Hematopoietic multipotent progenitor cell treated with erythropoietin and hydrocortisone succinate and interleukin-3 and kit ligand, for 6 days (in vitro differentiated cells): ENCODE measurements around the gene SIRT3.

Experiments used
- DNase-seq: peaks from one replicate; pipeline ENCODE4 v3.0.0-alpha.2; 2015

SIRT3 gene

DNA sequence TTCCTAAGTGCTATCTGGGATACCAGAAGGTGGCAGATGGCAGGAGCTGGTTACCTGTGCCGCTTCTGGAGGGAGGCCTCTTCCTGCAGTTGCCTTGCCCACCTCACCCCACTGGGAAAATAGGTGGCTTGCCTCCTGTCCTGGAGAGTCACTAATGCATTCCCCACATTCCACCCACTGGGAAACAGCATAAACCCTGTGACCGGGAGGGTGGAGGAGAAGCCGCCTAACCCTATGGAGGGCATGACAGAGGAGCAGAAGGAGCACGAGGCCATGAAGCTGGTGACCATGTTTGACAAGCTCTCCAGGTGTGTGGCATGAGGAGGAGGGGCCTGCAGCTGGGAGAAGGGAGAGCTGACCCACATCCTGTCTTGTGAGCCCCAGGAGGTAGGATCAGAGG lies 23.0 kb downstream of the SIRT3 start:
- DNase-seq = no peak

GRCh38 chr11:212150-213100 lies 23.7 kb downstream of the SIRT3 start:
- no peak for DNase-seq

DNA sequence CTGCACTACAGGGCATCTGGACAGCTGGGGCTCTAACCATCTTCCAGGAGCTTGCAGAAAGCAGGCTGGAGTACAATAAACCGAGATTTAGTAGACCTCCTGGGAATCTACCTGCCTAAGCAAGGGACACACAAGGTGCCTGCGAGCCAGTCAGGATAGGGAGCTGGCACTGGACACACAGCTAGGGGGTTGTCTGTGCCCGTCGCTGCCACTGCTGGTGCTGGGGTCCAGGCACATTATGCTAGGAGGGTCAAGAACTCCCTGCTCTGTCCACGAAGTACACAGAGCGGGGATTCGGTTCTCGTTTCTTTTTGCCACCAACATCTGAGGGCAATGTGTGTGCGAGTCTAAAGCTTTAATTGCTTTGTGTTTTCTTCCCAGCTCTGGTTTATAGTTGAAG lies 24.4 kb downstream of the SIRT3 start:
- DNase-seq = no peak

DNA sequence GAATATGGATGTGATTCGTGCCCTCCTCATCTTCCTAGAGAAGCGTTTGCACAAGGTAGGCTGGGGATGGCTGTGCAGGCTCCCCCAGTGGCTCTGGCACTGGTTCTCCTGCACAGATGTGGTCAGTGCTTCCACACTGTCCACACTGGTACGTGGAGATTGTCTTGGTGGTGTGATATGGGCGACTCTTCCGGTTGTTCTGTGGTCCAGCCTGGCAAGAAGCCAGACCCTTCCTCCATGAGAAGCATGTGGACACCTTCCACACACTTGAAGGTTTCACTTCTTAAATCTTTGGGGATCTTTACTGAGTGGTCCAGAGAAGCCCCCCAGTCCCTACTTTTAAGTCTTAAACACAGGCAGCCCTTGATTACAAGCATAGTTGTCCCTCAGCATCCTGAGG lies 24.8 kb downstream of the SIRT3 start:
- DNase-seq = no peak

DNA sequence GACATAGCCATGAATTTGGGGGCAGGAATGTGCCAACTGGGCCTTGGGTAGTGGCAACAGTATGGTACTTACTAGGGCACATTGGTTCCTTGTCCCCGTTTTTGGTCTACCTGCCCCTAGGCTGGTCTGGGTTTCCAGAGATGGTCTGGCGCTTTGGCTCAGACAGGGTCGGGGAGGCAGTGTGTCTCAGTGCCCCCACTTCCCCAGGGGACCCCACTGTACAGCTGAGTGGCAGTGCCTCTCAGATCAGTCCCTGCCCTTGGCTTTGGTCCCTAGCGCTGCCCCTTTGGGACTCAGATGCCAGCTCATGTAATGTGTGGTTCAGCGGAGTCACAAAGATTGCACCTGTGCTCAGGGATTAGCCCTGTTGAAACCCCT lies 25.4 kb downstream of the SIRT3 start:
- DNase-seq = no peak

- no peak for DNase-seq
Measured at GRCh38 chr11:210122-210802, 25.9 kb downstream of the SIRT3 start.

DNA sequence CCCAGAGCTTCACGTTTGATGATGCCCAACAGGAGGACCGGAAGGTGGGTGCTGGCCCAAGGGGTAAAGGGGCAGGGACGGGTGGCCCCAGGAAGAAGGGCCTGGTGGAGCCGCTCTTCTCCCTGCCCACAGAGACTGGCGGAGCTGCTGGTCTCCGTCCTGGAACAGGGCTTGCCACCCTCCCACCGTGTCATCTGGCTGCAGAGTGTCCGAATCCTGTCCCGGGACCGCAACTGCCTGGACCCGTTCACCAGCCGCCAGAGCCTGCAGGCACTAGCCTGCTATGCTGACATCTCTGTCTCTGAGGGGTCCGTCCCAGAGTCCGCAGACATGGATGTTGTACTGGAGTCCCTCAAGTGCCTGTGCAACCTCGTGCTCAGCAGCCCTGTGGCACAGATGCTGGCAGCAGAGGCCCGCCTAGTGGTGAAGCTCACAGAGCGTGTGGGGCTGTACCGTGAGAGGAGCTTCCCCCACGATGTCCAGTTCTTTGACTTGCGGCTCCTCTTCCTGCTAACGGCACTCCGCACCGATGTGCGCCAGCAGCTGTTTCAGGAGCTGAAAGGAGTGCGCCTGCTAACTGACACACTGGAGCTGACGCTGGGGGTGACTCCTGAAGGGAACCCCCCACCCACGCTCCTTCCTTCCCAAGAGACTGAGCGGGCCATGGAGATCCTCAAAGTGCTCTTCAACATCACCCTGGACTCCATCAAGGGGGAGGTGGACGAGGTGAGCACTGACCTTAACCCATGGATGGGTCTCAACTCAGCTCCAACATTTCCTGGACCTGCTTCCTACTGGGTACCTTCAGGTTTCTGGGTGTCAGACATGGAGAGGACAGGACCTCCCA lies 26.6 kb downstream of the SIRT3 start:
- no peak for DNase-seq

DNA sequence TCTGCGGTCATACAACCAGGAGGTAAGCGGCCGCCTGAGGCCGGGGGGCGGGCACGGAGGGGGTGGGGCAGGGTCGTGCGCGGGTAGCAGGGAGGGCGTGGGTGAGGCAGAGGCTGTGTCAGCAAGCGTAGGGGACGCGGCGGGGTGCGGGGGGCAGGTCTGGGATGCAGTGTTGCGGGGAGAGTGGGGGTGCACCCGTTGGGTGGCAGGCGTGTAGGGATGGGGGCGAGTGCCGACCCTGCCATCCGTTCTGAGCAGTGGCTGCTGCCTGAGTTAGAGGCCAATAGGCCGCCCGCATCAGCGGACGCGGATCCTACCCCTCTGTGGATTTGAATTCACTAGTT lies 27.3 kb downstream of the SIRT3 start:
- DNase-seq = no peak

DNA sequence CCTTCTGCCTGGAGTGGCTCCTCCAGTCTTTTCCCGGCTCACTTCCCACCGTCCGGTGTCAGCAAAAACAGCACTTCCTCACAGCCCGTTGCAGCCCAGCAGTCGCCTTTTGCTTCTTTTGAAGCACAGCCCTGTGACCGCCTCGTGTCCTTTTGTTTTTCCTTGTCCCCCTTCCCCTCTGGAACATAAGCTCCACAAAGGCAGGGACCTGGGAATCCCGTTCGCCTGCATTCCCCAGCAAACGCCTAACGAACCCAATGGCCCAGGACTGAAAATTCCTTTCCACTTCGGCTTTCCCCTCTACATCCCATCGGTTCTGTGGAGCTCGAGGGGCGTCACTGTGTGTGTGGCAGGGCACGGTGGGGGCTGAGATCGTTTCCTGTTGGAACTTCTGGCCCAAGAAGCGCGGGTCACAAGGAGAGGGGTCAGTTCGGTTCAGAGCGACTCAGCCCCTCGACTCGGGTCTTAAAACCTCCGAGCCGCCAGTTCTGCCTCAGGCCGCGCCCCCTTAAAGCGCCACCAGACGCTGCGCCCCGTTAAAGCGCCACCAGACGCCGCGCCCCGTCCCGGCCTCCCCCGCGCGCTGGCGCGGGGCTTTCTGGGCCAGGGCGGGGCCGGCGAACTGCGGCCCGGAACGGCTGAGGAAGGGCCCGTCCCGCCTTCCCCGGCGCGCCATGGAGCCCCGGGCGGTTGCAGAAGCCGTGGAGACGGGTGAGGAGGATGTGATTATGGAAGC lies 27.8 kb downstream of the SIRT3 start:
- DNase-seq = peak; percentile 92

DNA sequence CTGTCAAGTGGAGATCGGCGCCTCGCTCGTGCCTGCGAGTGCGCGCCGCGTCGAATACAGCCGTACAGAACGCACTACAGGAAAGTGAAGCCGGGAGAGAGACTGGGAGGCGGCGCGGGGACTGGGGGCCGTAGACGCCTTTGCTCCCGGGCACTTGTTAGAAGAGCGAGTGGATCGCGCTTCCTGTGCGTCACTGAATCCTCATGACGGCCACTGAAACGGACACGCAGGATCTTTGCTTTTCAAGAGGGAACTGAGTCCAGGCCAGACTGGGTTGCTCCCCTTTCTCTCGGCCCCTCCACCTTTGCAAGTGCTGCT lies 28.3 kb downstream of the SIRT3 start:
- peak; percentile 64 for DNase-seq

DNA sequence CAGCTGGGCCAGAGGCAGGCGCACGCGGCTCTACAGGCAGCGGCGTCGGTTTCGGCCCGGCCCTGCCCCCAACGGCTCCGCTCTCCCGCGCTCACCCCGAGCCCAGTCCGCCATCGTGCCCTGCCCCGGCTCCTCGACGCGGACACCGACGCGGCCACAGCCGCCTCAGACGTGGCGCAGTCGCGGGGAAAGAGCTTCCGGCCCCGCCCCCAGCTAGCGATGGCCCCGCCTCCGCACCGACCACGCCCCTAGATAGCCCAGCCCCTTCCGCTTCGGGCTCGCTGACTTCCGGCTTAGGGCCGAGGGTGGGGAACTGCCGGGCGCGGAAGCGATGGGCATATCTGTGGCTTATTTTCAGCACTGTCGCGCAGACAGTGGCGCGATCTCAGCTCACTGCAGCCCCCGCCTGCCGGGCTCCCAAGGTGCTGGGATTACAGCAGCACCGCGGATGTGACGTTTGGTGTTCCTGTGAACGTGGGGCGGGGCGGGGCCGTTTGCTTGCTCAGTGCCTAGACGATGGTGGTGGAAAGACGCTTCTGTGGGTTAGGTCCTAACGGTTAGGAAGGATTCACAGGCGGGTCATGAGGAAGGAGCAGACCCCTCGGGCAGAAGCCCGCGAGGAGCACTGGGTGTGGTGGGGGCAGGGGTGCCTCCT lies 28.8 kb downstream of the SIRT3 start, which contains the start of the genes BET1L and RIC8A:
TSS of gene BET1L (minus strand) at position 192 of the 655 bp plus-strand sequence. CDS start at position 114, 78 bp downstream.
TSS of gene RIC8A (plus strand) at position 501 of the 655 bp plus-strand sequence. CDS start 1,147 bp downstream, outside the sequence.
- DNase-seq = peak; percentile 99

GRCh38 chr11:206526-207207 lies 29.5 kb downstream of the SIRT3 start:
- peak; percentile 53 for DNase-seq

GRCh38 chr11:206002-206384 lies 30.1 kb downstream of the SIRT3 start:
- DNase-seq = no peak

- DNase-seq = no peak
Measured at GRCh38 chr11:205221-206001, 30.7 kb downstream of the SIRT3 start.

DNA sequence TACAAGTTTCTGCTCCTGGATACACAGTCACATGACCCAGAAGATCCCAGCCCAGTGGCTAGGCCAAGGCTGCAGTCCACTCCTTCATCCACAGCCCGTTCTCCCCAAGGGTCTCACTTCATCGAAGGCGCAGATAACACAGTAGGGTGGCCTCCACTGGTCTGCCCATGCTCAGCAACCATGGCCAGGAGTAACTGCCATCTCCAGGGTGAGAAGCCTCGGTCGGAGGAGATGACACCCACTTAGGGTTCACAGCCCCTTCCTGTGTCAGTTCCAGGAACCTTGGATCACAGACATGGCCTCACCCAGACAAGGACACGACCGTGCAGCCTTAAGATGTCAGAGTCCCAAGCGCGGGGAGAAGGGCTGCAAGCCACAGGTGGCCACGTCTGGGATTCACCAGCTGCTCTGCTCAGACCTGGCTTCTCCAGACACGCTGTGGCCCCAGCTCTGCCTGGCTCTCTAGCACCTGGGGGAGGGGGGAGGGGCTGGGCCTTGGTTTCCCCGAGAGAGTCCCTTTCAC lies 31.5 kb downstream of the SIRT3 start:
- DNase-seq = no peak

DNA sequence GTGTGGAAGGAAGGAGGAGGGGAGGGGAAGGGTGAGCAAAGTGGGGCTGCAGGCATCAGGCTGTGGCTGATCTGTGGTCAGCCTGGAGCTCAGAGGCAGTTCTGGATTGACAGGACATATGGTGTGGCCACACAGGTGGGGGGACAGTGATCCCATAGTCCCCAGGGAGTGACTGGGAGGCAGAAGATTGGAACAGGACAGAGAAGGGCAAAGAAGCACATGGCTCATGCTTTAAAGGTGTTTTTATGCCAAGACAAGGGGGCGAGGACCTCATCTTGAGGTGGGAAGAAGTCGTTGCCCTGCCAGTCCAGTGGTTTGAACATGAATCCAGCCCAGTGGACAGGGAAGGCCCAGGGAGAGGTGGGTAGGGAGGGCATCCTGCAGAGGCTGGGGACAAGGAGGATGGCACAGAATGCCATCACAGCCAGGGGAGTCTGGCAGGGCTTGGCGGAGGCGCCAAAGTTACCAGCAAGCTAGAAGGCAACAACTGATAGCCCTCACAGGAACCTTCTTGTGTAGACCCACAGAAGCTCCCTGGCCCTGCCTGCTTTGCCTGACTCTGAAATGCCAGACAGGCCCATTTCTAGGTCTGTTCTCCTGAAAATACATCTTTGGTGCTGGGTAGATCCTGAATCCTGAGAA lies 32.1 kb downstream of the SIRT3 start:
- no peak for DNase-seq

DNA sequence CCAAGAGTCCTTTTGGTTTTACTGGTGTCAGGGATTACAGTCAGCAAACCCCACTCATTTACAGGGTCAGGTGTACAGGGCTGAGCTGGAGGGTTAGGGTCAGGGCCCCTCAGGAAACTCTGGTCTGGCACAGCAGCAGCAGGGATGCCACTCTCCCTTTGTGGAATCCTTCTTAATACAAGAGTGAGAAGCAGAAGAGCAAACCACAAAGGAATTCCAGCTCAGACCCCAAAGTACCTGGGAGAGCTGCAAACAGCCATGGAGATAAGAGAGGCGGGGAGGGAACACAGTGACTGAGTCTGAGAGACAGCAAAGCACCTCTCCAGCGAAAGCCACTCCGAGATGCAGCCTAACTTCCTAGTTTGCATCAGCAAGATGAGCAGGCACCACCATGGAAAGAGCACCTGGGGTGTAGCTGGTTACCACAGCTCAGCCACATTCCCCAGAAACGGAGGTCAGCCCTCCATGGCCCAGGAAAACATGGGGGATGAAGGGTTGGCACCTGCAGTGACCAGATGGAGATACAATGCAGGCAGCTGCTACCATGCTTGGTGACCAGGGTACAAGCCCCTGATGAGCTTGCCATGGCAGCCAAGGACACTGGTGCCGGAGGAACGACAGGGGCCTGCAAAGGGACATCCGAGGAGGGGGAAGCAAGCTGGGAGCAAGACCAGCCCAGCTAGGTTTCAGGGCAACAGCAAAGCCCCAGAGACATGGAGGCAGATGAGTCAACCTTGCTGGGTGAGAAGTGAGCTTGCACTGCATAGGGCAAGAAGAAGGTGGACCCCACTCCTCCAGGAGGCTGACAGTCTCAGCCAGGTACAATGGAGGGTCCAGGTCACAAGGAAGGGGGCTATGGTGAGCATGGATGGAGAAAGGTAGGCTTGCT lies 32.8 kb downstream of the SIRT3 start:
- no peak for DNase-seq

- no peak for DNase-seq
Measured at GRCh38 chr11:202490-202889, 33.7 kb downstream of the SIRT3 start.

- peak; percentile 79 for DNase-seq
Measured at GRCh38 chr11:201966-202365, 34.2 kb downstream of the SIRT3 start.
